DMS 273 (cell line): ENCODE measurements around the gene EVA1A.

Experiments used
- DNase-seq: peaks from one replicate; lab custom pipeline; 2025; ENCODE audit not compliant: unreplicated experiment; lab: John Stamatoyannopoulos, UW

The EVA1A gene

DNA sequence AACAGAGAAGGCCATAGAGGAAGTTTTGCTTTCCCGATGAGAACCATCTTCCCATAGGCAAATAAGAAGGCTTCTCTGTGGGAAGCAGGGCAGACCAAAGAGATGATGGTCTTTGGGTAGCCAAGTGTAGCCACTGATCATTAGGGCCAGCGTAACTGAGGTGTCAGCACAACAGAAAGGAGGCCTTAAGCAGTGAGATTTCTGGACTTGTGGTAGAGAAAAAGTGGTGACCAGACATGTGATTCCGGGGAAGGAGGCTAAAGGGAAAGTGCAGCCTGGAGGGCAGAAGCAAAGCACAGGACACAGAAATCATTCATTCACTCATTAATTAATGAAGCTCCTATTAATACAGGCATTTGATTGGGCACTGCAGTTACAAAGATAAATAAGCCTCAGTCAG, 15.4 kb downstream of the EVA1A start:
- DNase-seq: no peak

- no peak for DNase-seq
Measured at GRCh38 chr2:75543446-75543845, 17.3 kb downstream of the EVA1A start.

- DNase-seq: no peak
Measured at GRCh38 chr2:75541430-75541829, 19.3 kb downstream of the EVA1A start.

DNA sequence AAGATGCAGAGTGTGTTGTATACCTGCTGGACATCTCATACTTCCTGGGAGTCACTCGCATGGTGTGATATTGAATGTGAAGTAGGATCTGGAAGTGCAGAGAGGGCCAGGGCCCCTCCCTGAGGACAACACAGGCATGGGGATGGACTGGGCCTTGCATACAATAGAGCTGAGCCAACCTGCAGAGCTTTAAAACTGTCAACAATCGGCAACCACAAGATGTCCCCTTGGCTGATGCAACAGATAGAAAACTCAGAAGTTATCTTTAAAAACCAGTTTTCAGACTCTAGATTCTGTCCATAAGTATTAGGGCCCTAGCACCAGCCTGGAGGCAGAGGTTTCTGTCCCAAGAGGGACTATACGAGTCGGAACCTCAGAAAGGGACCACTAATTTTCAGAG, 19.7 kb downstream of the EVA1A start:
- no peak for DNase-seq

DNA sequence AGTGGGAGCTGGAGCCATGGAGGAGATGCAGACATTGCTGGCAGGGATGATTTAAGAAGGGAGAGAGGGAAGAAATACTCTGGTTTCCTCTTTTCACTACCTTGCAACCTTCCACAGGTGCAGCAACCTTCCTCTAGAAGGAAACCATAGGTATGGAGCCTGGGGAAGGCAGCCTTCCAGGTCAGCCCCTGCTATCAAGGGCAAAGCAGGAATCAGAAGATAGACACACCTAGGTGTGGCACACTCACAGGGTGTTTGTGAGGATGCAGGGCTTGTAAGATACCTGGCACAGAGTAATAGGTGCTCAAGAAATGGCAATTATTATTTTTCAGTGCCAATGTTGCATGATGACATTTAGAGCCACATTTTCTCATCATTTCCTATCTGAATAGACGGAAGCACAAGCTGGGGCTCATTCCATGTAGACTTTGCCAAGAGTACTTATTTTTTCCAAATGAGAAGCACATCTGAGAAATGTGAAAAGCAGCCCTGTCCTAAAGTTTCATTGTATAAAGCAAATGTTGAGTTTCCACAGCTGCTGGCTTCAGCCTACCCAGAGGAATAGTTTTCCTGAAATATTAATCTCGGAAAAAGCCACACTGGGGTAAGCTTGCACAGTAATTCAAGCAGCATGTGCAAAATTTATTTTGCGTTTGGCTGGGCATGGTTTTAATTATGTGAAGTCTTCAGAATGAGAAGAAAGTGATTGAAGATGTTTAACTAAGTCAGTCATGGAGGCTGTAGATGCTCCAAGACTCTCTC, 20.6 kb downstream of the EVA1A start:
- no peak for DNase-seq

- no peak for DNase-seq
Measured at GRCh38 chr2:75538521-75539490, 21.9 kb downstream of the EVA1A start.

DNA sequence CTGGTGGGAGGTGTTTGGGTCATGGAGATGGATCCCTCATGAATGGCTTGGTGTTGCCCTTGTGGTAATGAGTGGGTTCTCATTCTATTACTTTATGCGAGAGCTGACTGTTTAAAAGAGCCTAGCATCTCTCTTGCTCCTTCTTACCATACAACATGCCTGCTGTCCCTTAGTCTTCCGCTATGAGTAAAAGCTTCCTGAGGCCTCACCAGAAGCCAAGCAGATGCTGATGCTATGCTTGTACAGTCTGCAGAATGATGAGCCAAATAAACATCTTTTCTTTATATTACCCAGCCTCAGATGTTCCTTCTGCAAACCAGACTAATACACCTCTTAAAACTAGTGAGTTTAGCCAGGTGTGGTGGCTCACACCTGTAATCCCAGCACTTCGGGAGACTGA, 23.1 kb downstream of the EVA1A start:
- DNase-seq: no peak

DNA sequence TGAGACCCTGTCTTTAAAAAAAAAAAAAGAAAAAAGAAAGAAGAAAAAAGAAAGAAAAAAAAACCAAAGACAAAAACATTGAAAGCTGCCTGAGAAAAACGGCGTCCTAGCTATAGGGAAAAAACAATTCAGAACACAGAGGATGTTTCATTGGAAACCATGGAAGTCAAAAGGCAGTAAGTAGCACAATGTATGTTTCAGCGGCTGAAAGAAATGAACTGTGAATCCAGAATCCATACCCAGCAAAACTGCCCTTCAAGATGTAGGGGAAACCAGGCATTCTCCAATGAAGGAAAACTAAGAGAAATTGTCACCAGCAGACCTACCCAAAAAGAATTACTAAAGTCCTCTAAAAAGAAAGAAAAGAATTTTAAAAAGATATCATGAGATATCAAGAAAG, 27.6 kb downstream of the EVA1A start:
- no peak for DNase-seq

DNA sequence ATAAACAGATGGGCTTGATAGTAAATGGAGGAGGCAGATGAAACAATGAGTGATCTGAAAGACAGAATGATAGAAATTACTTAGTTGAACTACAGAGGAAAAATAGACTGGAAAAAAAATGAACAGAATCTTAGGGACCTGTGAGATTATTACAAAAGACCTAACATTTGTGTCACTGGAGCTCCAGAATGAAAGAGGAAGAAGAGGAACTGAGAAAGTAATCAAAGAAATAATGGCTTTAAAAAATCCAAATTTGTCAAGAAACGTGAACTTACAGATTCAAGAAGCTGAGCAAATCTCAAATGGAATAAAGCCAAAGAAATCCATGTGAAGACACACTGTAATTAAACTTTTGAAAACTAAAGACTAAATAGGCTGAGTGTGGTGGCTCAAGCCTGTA, 28.3 kb downstream of the EVA1A start:
- no peak for DNase-seq

DNA sequence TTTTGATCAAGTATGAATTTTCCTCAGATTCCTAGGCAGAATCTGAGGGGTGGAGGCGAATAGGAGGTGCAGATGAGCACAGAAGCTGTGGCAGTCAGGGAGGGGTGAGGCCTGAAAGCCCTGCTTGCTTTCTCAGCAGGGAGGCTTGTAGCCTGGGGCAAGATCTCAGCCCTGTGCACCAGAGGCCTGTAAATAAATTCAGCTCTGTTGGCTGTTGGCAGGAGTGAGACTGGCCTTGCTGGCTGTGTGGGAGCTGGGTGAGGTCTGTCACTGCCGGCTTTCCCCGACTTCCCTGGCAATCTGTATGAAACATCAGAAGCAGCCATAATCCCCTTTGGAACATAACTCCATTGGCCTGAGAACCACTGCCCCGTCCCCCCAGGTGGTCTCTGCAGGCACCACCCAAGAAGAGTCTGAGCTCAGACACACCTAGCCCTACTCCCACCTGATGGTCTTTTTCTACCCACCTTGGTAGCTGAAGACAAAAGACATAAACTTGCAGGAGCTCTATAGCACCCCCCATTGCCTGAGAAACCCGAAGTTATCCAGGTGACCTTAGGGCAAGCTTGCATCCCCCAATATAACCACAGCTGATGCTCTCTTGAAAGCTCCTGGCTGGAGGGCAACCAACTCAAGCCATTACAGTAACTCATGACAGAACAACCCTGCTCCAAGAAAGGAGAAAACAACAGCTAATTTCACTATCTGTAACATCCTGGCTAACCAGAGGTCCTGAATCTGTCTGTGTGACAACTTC, 32.3 kb downstream of the EVA1A start:
- DNase-seq: no peak

GRCh38 chr2:75527676-75528075, 33.1 kb downstream of the EVA1A start:
- DNase-seq: no peak

GRCh38 chr2:75526842-75527241, 33.9 kb downstream of the EVA1A start:
- DNase-seq: no peak

GRCh38 chr2:75525434-75526310, 35.1 kb downstream of the EVA1A start:
- DNase-seq: no peak

DNA sequence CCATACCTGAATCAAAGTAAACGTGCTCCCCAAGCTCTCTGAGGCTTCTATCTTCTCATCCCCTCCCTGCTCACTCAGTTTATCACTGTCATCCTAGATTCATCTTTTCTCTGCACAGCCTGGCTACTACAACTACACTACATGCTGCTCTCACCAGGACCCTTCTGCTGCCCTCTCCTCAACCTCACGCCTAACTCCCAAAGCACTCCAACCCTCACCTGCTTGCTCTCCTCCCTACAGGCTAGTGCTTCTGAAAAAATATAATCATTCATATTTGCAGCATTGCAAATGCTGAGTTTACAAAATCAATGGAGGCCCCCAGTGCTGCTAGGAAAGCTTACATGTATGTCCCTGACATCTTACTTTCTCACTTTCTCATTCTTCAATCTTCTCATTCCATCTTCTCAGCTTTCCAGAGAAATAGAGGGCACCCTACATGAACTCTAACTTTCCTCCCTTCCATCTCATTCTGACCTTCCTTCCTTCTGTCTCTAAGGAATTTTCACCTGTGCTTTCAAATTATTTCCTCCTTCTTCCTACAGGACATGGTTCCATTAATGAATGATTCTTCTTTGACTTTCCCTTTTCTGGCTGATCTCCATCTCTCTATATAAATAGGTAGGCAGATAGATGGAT, 36.3 kb downstream of the EVA1A start:
- no peak for DNase-seq

DNA sequence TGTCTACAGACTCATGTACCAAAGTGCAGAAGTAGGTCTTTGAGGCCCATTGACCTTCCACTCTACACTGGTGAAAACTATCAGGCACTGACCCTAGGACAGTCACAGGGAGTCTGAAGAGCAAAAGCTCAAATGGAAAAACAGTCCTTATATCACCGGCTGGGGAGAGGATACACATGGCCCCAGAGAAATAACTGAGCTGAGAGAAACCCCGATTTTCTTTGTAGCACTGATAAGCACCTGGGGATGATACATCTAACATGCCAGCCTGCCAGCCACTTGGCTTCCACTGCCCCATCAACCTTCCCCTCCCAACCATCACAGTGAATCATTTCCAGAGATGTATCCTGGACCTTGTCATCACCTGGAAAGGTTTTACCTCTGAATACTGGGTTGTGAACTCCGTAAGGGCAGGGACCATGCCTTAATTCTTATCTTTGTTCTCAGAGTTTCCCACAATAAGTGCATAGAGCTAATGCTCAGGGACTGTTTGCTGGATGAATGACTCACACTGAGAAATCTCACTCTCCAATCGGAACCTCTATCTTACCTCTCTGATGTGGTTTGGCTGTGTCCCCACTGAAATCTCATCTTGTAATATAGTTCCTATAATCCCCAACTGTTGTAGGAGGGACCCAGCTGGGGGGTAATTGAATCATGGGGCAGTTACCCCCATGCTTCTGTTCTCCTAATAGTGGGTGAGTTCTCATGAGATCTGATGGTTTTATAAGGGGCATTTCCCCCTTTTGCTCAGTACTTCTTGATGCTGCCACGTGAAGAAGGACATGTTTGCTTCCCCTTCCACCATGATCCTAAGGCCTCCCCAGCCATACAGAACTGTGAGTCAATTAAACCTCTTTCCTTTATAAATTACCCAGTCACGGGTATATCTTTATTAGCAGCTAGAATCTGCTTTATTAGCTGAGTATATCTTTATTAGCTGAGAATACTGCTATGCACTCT, 37.1 kb downstream of the EVA1A start:
- DNase-seq: no peak

DNA sequence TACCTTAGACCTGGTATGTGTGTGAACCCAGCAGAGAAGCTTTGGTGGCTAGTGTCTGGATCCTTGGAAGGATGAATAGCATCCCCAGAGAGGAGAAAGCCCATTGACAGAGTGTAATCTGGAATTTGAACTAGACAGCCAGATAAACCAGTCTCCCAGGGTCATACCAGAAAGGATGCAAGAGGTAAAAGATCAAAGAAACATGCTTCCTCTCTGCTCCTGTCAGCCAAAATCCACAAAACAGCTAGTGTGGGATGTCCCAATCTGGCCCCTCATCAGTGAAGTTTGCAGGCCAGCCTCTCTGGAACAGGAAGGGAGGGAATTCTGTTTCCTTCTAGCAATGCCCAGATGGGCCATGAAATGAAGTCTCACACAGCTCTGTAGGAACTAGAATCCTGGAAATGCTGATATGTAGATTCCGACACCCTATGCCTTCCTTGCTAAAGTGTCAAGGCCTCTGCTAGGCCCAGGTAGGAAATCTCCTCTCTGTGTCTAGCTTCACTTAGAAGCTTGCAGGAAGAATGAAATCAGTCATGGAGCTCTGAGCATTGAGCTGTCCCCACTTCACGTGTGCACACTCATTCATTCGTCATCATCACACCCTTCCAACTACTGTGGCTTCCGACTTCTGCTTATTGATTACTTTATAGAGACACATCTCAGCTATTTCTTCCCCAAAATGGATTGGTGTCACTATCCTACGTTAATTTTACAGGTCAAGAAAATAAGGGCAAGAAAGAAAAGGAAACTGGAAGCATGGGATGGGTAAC, 38.0 kb downstream of the EVA1A start:
- no peak for DNase-seq

DNA sequence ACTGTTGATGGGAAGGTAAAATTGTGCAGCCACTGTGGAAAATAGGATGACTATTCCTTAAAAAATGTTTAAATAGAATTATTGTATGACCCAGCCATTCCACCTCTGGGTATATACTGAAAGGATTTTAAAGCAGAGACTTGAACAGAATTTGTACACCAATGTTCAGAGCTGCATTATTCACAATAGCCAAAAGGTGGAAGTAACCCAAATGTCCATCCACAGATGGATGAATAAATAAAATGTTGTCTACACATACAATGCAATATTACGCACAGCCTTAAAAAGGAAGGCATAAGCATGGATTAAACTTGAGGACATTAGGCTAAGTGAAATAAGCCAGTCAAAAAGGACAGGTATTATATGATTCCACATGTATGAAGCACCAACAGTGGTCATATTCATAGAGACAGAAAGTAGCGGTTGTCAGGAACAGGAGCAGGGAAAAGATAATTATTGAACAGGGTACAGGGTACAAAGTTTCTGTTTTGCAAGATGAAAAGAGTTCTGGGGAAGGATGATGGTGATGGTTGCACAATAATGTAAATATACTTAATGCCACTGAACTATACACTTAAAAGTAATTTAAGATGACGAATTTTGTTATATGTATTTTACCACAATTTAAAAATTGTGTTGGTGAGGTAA, 39.4 kb downstream of the EVA1A start:
- DNase-seq: no peak

DNA sequence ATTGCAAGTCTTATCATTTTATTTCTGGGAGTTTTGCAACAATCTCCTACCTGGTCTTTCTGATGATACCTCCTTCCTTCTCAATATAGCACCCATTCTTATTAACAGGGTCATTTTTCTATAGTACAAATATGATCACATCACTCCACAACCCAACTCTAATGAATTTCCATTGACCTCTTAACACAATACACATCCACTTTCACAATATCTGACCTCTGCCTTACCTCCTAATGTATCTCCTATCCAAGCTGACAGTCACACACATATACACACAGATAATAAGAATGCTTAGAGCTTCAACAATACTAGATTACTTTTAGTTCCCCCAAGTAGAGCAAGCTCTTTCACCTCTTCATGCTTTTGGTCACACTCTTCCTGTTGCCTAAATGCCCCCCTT, 40.9 kb downstream of the EVA1A start:
- no peak for DNase-seq
